K562 (cell line): ENCODE measurements around the gene PFKL. TPM values are rescaled to one million over a fixed set of nuclear protein-coding genes. Genes with fewer than 3 reads are reported as not detected.

Experiments used
- BRCA1 ChIP-seq, 2 experiments: fragments of 450-650 bp in 1 of 2; sonication (generic) in 1 of 2; formaldehyde crosslinking in 1 of 2; IDR thresholded peaks; 2 replicates each; pipeline versions ENCODE4 v1.5.0 to v1.6.1; 2017 to 2020; ENCODE audit warnings: mild to moderate bottlenecking in 1 of 2, missing genetic modification reagents in 1 of 2
- BRF2 ChIP-seq: IDR thresholded peaks from 3 replicates; pipeline ENCODE4 v1.6.1; 2011; ENCODE audit warnings: borderline replicate concordance, mild to moderate bottlenecking; ENCODE audit not compliant: insufficient read length, insufficient read depth
- CSDE1 ChIP-seq, 2 experiments: fragments of 450-650 bp; IDR thresholded peaks; 2 replicates each; pipeline ENCODE4 v1.6.1; 2016; ENCODE audit warnings: mild to moderate bottlenecking in 1 of 2
- DLX4 ChIP-seq: fragments of 250-450 bp; sonication (Bioruptor Pico); IDR thresholded peaks from 2 replicates; pipeline ENCODE4 v1.6.1; 2021; ENCODE audit warnings: mild to moderate bottlenecking
- FIP1L1 ChIP-seq: fragments of 200-400 bp; formaldehyde crosslinking; IDR thresholded peaks from 2 replicates; pipeline ENCODE4 v1.6.1; 2018; ENCODE audit warnings: mild to moderate bottlenecking, low read depth, low read length; ENCODE audit not compliant: poor library complexity, severe bottlenecking
- HNRNPK ChIP-seq: fragments of 200-400 bp; formaldehyde crosslinking; IDR thresholded peaks from one replicate; pipeline ENCODE4 v1.6.1; 2018; ENCODE audit warnings: mild to moderate bottlenecking, low read depth, low read length; ENCODE audit not compliant: poor library complexity, severe bottlenecking
- KAT7 ChIP-seq: sonication (generic); formaldehyde crosslinking; IDR thresholded peaks from 2 replicates; pipeline ENCODE4 v1.8.0; 2022; ENCODE audit warnings: missing genetic modification reagents, mild to moderate bottlenecking, borderline replicate concordance
- KHSRP ChIP-seq: fragments of 450-650 bp; IDR thresholded peaks from 2 replicates; pipeline ENCODE4 v1.6.1; 2017
- MAFG ChIP-seq: fragments of 450-650 bp; conservative IDR thresholded peaks from 2 replicates; pipeline ENCODE4 v1.6.1; 2016; ENCODE audit warnings: missing genetic modification characterization, missing compliant biosample characterization
- MYBL2 ChIP-seq, 2 experiments: fragments of 450-650 bp in 1 of 2; sonication (generic) in 1 of 2; formaldehyde crosslinking in 1 of 2; IDR thresholded peaks; 2 replicates each; pipeline versions ENCODE4 v1.6.1 to v1.8.1; 2017 to 2022; ENCODE audit warnings: borderline replicate concordance in 1 of 2, inconsistent platforms in 1 of 2, low read depth in 1 of 2, mild to moderate bottlenecking in 1 of 2, missing genetic modification reagents in 1 of 2, moderate library complexity in 1 of 2
- RCOR1 ChIP-seq, 2 experiments: IDR thresholded peaks; 2 replicates each; pipeline ENCODE4 v1.6.1; 2012; ENCODE audit warnings: low read depth in 2 of 2, low read length in 2 of 2, borderline replicate concordance in 1 of 2, improper control_type of control experiment in 1 of 2
- RFX5 ChIP-seq: IDR thresholded peaks from 2 replicates; pipeline ENCODE4 v1.6.1; 2011; ENCODE audit warnings: low read depth, mild to moderate bottlenecking, improper control_type of control experiment, low read length
- SAP30 ChIP-seq: fragments of 200-600 bp; sonication (generic); IDR thresholded peaks from 2 replicates; pipeline ENCODE4 v1.6.1; 2012; ENCODE audit warnings: borderline replicate concordance, low read depth, mild to moderate bottlenecking, moderate library complexity, low read length, control low read depth, inconsistent platforms; ENCODE audit not compliant: insufficient read depth, poor library complexity, severe bottlenecking
- SMARCC2 ChIP-seq: fragments of 450-650 bp; IDR thresholded peaks from 2 replicates; pipeline ENCODE4 v1.6.1; 2017; ENCODE audit warnings: antibody characterized with exemption, moderate library complexity, mild to moderate bottlenecking, low read depth
- ZFP1 ChIP-seq: fragments of 450-650 bp; formaldehyde crosslinking; IDR thresholded peaks from 2 replicates; pipeline ENCODE4 v1.4.0; 2020; ENCODE audit warnings: mild to moderate bottlenecking, mixed read lengths
- ZKSCAN3 ChIP-seq: fragments of 250-450 bp; sonication (Bioruptor Pico); IDR thresholded peaks from 2 replicates; pipeline ENCODE4 v1.4.0; 2020
- ZNF197 ChIP-seq: fragments of 200-800 bp; sonication (Bioruptor generic); IDR thresholded peaks from 2 replicates; pipeline ENCODE4 v1.6.1; 2016; ENCODE audit warnings: low read depth, missing genetic modification characterization, missing compliant biosample characterization
- polyA plus RNA-seq, 8 experiments: library from polyadenylated mRNA; depleted of rRNA in 4 of 8; stranded (reverse) in 5 of 8; unstranded in 3 of 8; fragments of >200 nt; fragmentation: Nextera tagmentation in 2 of 8; fragmentation: Illumina TruSeq in 1 of 8; extraction: Ambion mirVana in 2 of 8; extraction: Trizol in 1 of 8; gene quantifications; 2 replicates each; pipeline versions ENCODE4 v1.2.1 to v1.2.3, GENCODE V29; 2011 to 2014; ENCODE audit warnings: inconsistent platforms in 1 of 8, missing spikeins in 1 of 8
- total RNA-seq, 7 experiments: library from RNA; depleted of rRNA in 6 of 7; stranded (reverse); fragments of >200 nt in 6 of 7; fragmentation: Illumina TruSeq in 2 of 7; extraction: Trizol in 2 of 7; gene quantifications; 2 replicates each; pipeline versions ENCODE4 v1.2.1 to v1.2.3, GENCODE V29; 2011 to 2021; ENCODE audit warnings: low replicate concordance in 1 of 7
- TF ChIP-seq, protein P1 (sequence below): sonication (generic); formaldehyde crosslinking; IDR thresholded peaks from 2 replicates; pipeline ENCODE4 v1.8.1; 2023; ENCODE audit warnings: mild to moderate bottlenecking, missing genetic modification reagents
- TF ChIP-seq, protein P2 (sequence below): sonication (generic); formaldehyde crosslinking; IDR thresholded peaks from 2 replicates; pipeline ENCODE4 v1.8.1; 2023; ENCODE audit warnings: mild to moderate bottlenecking, missing genetic modification reagents

Gene PFKL
- total and polyA plus RNA-seq, 9 of the 15 experiments (the other 6 are each of a cell fraction or from before 2014, with no cell fraction given) = 1.1 to 124 (median 45.6) TPM

GRCh38 chr21:44338971-44339910 lies 39.4 kb downstream of the PFKL start, which contains the start of gene CFAP410 (continued):
- TF ChIP-seq SAP30 = peak; percentile 99
- peak; percentile 81; the same call in 1 of the 2 replicates for TF ChIP-seq KAT7
- TF ChIP-seq SMARCC2 = no peak
- TF ChIP-seq MYBL2 (IDR thresholded peaks at IDR 0.05; ENCODE audit: low read depth) = no peak
- no peak for TF ChIP-seq MYBL2 (CRISPR knock-in tag; IDR thresholded peaks at IDR 0.05; ENCODE audit: borderline replicate concordance)
- no peak for TF ChIP-seq HNRNPK
- TF ChIP-seq BRF2 = no peak
- peak in 1 of 2 experiments; percentile 6; a peak in 1 of 4 replicates for TF ChIP-seq RCOR1 (IDR thresholded peaks at IDR 0.05; ENCODE audit: borderline replicate concordance in 1 of 2, low read depth in 2 of 2, low read length in 2 of 2)
- peak in 1 of 2 experiments; percentile 88; a peak in 2 of 4 replicates for TF ChIP-seq CSDE1 (IDR thresholded peaks at IDR 0.05)
- TF ChIP-seq MAFG = no peak
- 0 out of 2 replicates have a peak, but pooled peaks have one; percentile 57 for TF ChIP-seq ZNF197
- TF ChIP-seq ZKSCAN3 = no peak
- TF ChIP-seq ZFP1 = no peak
- no peak for TF ChIP-seq BRCA1 (IDR thresholded peaks at IDR 0.05)
- no peak for TF ChIP-seq BRCA1 (CRISPR knock-in tag; IDR thresholded peaks at IDR 0.05)
- TF ChIP-seq DLX4 = no peak
- TF ChIP-seq FIP1L1 = peak; percentile 98
- TF ChIP-seq, protein P1, sequence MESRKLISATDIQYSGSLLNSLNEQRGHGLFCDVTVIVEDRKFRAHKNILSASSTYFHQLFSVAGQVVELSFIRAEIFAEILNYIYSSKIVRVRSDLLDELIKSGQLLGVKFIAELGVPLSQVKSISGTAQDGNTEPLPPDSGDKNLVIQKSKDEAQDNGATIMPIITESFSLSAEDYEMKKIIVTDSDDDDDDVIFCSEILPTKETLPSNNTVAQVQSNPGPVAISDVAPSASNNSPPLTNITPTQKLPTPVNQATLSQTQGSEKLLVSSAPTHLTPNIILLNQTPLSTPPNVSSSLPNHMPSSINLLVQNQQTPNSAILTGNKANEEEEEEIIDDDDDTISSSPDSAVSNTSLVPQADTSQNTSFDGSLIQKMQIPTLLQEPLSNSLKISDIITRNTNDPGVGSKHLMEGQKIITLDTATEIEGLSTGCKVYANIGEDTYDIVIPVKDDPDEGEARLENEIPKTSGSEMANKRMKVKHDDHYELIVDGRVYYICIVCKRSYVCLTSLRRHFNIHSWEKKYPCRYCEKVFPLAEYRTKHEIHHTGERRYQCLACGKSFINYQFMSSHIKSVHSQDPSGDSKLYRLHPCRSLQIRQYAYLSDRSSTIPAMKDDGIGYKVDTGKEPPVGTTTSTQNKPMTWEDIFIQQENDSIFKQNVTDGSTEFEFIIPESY (CRISPR knock-in tag) = 0 out of 2 replicates have a peak, but pooled peaks have one; percentile 31
- TF ChIP-seq RFX5 = no peak
- TF ChIP-seq, protein P2, sequence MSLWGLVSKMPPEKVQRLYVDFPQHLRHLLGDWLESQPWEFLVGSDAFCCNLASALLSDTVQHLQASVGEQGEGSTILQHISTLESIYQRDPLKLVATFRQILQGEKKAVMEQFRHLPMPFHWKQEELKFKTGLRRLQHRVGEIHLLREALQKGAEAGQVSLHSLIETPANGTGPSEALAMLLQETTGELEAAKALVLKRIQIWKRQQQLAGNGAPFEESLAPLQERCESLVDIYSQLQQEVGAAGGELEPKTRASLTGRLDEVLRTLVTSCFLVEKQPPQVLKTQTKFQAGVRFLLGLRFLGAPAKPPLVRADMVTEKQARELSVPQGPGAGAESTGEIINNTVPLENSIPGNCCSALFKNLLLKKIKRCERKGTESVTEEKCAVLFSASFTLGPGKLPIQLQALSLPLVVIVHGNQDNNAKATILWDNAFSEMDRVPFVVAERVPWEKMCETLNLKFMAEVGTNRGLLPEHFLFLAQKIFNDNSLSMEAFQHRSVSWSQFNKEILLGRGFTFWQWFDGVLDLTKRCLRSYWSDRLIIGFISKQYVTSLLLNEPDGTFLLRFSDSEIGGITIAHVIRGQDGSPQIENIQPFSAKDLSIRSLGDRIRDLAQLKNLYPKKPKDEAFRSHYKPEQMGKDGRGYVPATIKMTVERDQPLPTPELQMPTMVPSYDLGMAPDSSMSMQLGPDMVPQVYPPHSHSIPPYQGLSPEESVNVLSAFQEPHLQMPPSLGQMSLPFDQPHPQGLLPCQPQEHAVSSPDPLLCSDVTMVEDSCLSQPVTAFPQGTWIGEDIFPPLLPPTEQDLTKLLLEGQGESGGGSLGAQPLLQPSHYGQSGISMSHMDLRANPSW (CRISPR knock-in tag) = no peak
- peak; percentile 90 for TF ChIP-seq KHSRP
